ENCODE data around the gene FBXO31.

Gene FBXO31

DNA sequence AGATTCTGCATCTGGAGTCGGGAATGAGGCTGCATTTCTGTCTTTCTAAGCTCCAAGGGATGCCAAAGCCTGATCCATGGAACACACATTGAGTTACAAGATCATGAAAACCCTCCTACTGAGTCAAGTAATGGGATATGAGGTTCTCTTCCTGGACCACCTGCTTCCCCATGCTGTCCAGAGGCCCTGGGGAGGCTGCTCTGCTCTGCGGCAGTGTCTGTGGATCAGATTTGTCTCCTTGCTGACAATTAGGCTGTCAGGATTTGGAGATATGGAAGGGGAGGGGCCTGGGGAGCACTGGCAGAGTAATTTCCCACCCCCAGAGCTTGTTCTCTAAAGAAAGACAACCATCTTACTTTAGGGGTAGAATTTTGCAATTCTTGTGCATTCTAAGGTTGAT lies 99.4 kb downstream of the FBXO31 start:
- Histone ChIP-seq H3K9me3 (ENCODE audit: insufficient read depth, low read depth, low read length) (no peaks in the 10 kb centered on the region), H3K4me3 (ENCODE audit: low read length) (no peak overlapping the region), H3K27me3 (ENCODE audit: insufficient read depth, low read length) (no peaks in the 10 kb centered on the region), H3K4me1 (ENCODE audit: insufficient read depth, low read length) (no peaks in the 10 kb centered on the region), H3K36me3 (ENCODE audit: insufficient read depth, low read length) (no peaks in the 10 kb centered on the region), H3K27ac (ENCODE audit: low read depth, low read length) (no peak overlapping the region), H3K9ac (ENCODE audit: low read depth, low read length) (no peak overlapping the region)
- WGBS = 81% methylated on average over 2 of the region's 2 CpGs

DNA sequence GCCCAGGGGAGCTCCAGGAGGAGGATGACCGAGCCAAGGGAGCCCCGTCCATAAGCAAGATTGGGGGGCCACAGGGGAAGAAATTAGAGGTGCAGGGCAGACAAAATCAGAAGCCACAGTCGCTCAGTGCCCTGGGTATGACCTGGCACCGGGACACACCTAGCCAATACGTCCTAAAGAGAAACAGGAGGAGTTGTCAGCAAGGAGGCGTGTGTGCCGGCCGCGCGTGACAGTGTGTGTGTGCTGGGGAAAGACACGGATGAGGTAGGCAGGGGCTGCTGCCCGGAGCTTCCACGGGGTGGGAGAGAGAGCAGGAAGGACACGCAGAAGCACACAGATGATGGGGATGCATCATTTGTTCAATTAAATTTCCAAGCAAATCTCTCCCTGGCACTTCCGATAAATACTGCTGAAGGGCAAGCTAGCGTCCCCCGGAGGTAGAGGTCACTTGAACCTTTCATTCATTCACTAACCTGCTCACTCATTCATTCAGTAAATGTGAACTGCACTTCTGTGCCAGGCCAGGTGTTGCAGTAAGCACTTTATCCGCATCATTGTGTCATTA lies 104.4 kb downstream of the FBXO31 start:
- Histone ChIP-seq H3K27me3 (ENCODE audit: insufficient read depth, low read length) (no peaks in the 10 kb centered on the region), H3K4me3 (ENCODE audit: low read length) (no peak overlapping the region), H3K9me3 (ENCODE audit: insufficient read depth, low read depth, low read length) (no peaks in the 10 kb centered on the region), H3K36me3 (ENCODE audit: insufficient read depth, low read length) (no peaks in the 10 kb centered on the region), H3K27ac (ENCODE audit: low read depth, low read length) (no peak overlapping the region), H3K9ac (ENCODE audit: low read depth, low read length) (no peak overlapping the region), H3K4me1 (ENCODE audit: insufficient read depth, low read length) (peaks cover 7% of the 10 kb centered on the region; the same call in 1 of the 2 replicates)
- WGBS = 87% methylated on average over 18 of the region's 18 CpGs

- no peaks in the 10 kb centered on the region for H3K36me3 ChIP-seq (ENCODE audit: insufficient read depth, low read length)
- no peaks in the 10 kb centered on the region for H3K27me3 ChIP-seq (ENCODE audit: insufficient read depth, low read length)
- H3K27ac ChIP-seq (ENCODE audit: low read depth, low read length) = no peak overlapping the region
- no peak overlapping the region for H3K9ac ChIP-seq (ENCODE audit: low read depth, low read length)
- no peaks in the 10 kb centered on the region for H3K9me3 ChIP-seq (ENCODE audit: insufficient read depth, low read depth, low read length)
- WGBS = 60% methylated on average over 38 of the region's 38 CpGs
- H3K4me3 ChIP-seq (ENCODE audit: low read length) = no peak overlapping the region
- H3K4me1 ChIP-seq (ENCODE audit: insufficient read depth, low read length) = peaks cover 7% of the 10 kb centered on the region; the same call in 1 of the 2 replicates
Observed at GRCh38 chr16:87278191-87279093, 105.1 kb downstream of the FBXO31 start.

Measured in HUES64 (cell line).